HepG2 (cell line): Measurements from ENCODE around the gene SLC22A5. TPM values are rescaled to one million over a fixed set of nuclear protein-coding genes. Genes with fewer than 3 reads are reported as not detected.

Experiments
- FOXC1 ChIP-seq: sonication (generic); formaldehyde crosslinking; IDR thresholded peaks from 2 replicates; pipeline ENCODE4 v1.8.0; 2022; ENCODE audit warnings: mild to moderate bottlenecking, missing genetic modification reagents, borderline replicate concordance
- polyA plus RNA-seq, 8 experiments: library from polyadenylated mRNA; depleted of rRNA in 3 of 8; stranded (reverse) in 7 of 8; unstranded in 1 of 8; fragments of >200 nt; fragmentation: Illumina TruSeq in 4 of 8; extraction: Trizol in 4 of 8; gene quantifications; 2 replicates each; pipeline versions ENCODE4 v1.2.1 to v1.2.3, GENCODE V29; 2011 to 2016; ENCODE audit warnings: low read depth in 4 of 8, missing spikeins in 1 of 8, mixed read lengths in 1 of 8; ENCODE audit not compliant: insufficient read depth in 1 of 8
- total RNA-seq, 5 experiments: library from RNA; depleted of rRNA; stranded (reverse); fragments of >200 nt; fragmentation: Illumina TruSeq; extraction: Trizol; gene quantifications; 2 replicates each; pipeline ENCODE4 v1.2.3, GENCODE V29; 2016; ENCODE audit warnings: low read depth in 1 of 5
- TF ChIP-seq, protein P1 (sequence below): sonication (generic); formaldehyde crosslinking; IDR thresholded peaks from 2 replicates; pipeline ENCODE4 v1.5.1; 2020; ENCODE audit warnings: missing genetic modification reagents, mild to moderate bottlenecking, borderline replicate concordance
- TF ChIP-seq, protein P2 (sequence below): sonication (generic); formaldehyde crosslinking; IDR thresholded peaks from 2 replicates; pipeline ENCODE4 v1.5.0; 2020; ENCODE audit warnings: mild to moderate bottlenecking, missing genetic modification reagents, borderline replicate concordance
- TF ChIP-seq, protein P3 (sequence below): sonication (generic); formaldehyde crosslinking; IDR thresholded peaks from 2 replicates; pipeline ENCODE4 v1.4.0; 2020; ENCODE audit warnings: mild to moderate bottlenecking, missing genetic modification reagents
- TF ChIP-seq, protein P4 (sequence below): sonication (generic); formaldehyde crosslinking; IDR thresholded peaks from 2 replicates; pipeline ENCODE4 v1.4.0; 2020; ENCODE audit warnings: missing genetic modification reagents

The SLC22A5 gene
- total and polyA plus RNA-seq, 2 of the 13 experiments (the other 11 are each of a cell fraction or from before 2014, with no cell fraction given): 7.1 to 15.1 TPM

DNA sequence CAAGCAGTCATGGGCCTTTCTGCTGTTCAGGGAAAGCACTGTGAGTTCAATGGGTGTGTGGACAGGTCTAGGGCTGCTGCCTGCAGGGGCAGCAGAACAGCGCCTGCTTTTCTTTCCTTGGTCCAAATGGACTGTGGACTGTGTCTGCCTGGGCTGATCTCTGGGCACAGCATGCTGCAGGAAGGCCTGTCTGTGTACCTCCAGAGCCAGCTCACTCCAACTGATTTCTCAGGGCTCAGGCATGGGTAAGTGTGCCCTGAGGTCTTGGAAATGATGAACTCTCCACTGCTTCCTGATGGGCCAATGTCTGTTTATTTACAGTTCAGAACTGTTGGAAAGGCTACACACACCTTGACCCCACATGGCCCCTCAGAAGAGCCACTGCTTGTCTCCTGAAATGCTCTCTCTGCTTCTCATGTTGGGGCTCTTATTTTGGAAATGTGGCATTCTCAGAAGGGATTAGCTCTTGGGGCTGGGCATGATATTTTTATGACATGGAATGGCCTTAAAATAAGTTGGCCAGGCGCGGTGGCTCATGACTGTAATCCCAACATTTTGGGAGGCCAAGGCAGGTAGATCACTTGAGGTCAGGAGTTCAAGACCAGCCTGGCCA lies 48.3 kb upstream of the SLC22A5 start (continued):
- TF ChIP-seq, protein P1, sequence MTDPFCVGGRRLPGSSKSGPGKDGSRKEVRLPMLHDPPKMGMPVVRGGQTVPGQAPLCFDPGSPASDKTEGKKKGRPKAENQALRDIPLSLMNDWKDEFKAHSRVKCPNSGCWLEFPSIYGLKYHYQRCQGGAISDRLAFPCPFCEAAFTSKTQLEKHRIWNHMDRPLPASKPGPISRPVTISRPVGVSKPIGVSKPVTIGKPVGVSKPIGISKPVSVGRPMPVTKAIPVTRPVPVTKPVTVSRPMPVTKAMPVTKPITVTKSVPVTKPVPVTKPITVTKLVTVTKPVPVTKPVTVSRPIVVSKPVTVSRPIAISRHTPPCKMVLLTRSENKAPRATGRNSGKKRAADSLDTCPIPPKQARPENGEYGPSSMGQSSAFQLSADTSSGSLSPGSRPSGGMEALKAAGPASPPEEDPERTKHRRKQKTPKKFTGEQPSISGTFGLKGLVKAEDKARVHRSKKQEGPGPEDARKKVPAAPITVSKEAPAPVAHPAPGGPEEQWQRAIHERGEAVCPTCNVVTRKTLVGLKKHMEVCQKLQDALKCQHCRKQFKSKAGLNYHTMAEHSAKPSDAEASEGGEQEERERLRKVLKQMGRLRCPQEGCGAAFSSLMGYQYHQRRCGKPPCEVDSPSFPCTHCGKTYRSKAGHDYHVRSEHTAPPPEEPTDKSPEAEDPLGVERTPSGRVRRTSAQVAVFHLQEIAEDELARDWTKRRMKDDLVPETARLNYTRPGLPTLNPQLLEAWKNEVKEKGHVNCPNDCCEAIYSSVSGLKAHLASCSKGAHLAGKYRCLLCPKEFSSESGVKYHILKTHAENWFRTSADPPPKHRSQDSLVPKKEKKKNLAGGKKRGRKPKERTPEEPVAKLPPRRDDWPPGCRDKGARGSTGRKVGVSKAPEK (CRISPR knock-in tag): no peak
- TF ChIP-seq, protein P2, sequence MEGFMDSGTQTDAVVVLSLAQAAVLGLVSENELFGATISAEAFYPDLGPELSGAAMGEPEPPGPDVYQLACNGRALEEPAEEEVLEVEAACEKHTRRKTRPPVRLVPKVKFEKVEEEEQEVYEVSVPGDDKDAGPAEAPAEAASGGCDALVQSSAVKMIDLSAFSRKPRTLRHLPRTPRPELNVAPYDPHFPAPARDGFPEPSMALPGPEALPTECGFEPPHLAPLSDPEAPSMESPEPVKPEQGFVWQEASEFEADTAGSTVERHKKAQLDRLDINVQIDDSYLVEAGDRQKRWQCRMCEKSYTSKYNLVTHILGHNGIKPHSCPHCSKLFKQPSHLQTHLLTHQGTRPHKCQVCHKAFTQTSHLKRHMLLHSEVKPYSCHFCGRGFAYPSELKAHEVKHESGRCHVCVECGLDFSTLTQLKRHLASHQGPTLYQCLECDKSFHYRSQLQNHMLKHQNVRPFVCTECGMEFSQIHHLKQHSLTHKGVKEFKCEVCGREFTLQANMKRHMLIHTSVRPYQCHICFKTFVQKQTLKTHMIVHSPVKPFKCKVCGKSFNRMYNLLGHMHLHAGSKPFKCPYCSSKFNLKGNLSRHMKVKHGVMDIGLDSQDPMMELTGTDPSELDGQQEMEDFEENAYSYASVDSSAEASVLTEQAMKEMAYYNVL (CRISPR knock-in tag): no peak
- TF ChIP-seq FOXC1 (CRISPR knock-in tag): no peak
- TF ChIP-seq, protein P3, sequence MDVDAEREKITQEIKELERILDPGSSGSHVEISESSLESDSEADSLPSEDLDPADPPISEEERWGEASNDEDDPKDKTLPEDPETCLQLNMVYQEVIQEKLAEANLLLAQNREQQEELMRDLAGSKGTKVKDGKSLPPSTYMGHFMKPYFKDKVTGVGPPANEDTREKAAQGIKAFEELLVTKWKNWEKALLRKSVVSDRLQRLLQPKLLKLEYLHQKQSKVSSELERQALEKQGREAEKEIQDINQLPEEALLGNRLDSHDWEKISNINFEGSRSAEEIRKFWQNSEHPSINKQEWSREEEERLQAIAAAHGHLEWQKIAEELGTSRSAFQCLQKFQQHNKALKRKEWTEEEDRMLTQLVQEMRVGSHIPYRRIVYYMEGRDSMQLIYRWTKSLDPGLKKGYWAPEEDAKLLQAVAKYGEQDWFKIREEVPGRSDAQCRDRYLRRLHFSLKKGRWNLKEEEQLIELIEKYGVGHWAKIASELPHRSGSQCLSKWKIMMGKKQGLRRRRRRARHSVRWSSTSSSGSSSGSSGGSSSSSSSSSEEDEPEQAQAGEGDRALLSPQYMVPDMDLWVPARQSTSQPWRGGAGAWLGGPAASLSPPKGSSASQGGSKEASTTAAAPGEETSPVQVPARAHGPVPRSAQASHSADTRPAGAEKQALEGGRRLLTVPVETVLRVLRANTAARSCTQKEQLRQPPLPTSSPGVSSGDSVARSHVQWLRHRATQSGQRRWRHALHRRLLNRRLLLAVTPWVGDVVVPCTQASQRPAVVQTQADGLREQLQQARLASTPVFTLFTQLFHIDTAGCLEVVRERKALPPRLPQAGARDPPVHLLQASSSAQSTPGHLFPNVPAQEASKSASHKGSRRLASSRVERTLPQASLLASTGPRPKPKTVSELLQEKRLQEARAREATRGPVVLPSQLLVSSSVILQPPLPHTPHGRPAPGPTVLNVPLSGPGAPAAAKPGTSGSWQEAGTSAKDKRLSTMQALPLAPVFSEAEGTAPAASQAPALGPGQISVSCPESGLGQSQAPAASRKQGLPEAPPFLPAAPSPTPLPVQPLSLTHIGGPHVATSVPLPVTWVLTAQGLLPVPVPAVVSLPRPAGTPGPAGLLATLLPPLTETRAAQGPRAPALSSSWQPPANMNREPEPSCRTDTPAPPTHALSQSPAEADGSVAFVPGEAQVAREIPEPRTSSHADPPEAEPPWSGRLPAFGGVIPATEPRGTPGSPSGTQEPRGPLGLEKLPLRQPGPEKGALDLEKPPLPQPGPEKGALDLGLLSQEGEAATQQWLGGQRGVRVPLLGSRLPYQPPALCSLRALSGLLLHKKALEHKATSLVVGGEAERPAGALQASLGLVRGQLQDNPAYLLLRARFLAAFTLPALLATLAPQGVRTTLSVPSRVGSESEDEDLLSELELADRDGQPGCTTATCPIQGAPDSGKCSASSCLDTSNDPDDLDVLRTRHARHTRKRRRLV (CRISPR knock-in tag): no peak
- TF ChIP-seq, protein P4, sequence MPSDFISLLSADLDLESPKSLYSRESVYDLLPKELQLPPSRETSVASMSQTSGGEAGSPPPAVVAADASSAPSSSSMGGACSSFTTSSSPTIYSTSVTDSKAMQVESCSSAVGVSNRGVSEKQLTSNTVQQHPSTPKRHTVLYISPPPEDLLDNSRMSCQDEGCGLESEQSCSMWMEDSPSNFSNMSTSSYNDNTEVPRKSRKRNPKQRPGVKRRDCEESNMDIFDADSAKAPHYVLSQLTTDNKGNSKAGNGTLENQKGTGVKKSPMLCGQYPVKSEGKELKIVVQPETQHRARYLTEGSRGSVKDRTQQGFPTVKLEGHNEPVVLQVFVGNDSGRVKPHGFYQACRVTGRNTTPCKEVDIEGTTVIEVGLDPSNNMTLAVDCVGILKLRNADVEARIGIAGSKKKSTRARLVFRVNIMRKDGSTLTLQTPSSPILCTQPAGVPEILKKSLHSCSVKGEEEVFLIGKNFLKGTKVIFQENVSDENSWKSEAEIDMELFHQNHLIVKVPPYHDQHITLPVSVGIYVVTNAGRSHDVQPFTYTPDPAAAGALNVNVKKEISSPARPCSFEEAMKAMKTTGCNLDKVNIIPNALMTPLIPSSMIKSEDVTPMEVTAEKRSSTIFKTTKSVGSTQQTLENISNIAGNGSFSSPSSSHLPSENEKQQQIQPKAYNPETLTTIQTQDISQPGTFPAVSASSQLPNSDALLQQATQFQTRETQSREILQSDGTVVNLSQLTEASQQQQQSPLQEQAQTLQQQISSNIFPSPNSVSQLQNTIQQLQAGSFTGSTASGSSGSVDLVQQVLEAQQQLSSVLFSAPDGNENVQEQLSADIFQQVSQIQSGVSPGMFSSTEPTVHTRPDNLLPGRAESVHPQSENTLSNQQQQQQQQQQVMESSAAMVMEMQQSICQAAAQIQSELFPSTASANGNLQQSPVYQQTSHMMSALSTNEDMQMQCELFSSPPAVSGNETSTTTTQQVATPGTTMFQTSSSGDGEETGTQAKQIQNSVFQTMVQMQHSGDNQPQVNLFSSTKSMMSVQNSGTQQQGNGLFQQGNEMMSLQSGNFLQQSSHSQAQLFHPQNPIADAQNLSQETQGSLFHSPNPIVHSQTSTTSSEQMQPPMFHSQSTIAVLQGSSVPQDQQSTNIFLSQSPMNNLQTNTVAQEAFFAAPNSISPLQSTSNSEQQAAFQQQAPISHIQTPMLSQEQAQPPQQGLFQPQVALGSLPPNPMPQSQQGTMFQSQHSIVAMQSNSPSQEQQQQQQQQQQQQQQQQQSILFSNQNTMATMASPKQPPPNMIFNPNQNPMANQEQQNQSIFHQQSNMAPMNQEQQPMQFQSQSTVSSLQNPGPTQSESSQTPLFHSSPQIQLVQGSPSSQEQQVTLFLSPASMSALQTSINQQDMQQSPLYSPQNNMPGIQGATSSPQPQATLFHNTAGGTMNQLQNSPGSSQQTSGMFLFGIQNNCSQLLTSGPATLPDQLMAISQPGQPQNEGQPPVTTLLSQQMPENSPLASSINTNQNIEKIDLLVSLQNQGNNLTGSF (CRISPR knock-in tag): no peak
